Measurements from ENCODE around the gene SMYD3. TPM values are rescaled to one million over a fixed set of nuclear protein-coding genes. Genes with fewer than 3 reads are reported as not detected.

The SMYD3 gene
- total and polyA plus RNA-seq, 9 of the 15 experiments (the other 6 are each of a cell fraction or from before 2014, with no cell fraction given), result 128 to 440 (median 197) TPM

DNA sequence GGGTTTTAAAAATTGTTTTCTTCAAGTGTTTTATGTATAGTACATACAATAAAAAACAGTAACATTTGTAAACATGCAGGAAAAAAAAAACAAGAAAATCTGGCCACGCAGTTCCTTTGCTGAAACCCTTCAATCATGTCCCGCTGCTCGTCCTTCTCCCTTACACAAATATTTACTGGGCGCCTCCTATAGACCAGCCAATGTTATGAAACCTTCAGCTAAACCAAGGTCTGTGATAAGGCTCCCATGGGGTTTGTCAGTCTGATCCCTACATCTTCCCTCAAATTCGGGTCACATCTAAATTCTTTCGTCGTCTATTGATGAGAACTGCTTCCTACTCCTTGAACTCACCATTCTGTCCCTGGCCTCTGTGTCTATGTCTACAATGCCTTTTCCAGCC is 583.9 kb downstream of the SMYD3 start:
- peak; percentile 62; the same call in 2 of the 3 replicates for ATAC-seq
- Histone ChIP-seq H3K9ac (ENCODE audit: insufficient read depth in 1 of 2, low read depth in 2 of 2, low read length in 2 of 2) (no peak overlapping the region), H3K4me2 (ENCODE audit: insufficient read depth, low read length) (no peak overlapping the region), H3K9me3 (replicated peaks; ENCODE audit: control insufficient read depth, insufficient read depth, low read depth, low read length) (0 out of 2 replicates have a peak, but pooled peaks cover 1% of the 10 kb centered on the region), H3K4me1 (replicated peaks in 1 of 2; ENCODE audit: control insufficient read depth in 2 of 2, insufficient read depth in 2 of 2, low read length in 2 of 2) (no peaks in the 10 kb centered on the region), H3K27me3 (ENCODE audit: control insufficient read depth in 2 of 2, insufficient read depth in 2 of 2, low read length in 2 of 2) (no peaks in the 10 kb centered on the region), H3K79me2 (ENCODE audit: control insufficient read depth, insufficient read depth, low read length) (peaks cover 31% of the 10 kb centered on the region), H3K4me3 (no peak overlapping the region), H2AFZ (ENCODE audit: low read depth, low read length) (no peak overlapping the region), H4K20me1 (replicated peaks; ENCODE audit: control insufficient read depth, insufficient read depth, low read length) (no peaks in the 10 kb centered on the region), H3K9me1 (ENCODE audit: control insufficient read depth, insufficient read depth, low read length) (no peaks in the 10 kb centered on the region), H3K27ac (ENCODE audit: extremely low read depth, low read depth, low read length) (no peak overlapping the region), H3K36me3 (ENCODE audit: control insufficient read depth, insufficient read depth, low read length) (peaks cover 77% of the 10 kb centered on the region; the same call in 2 of the 3 replicates)
- ChIA-PET POLR2A (interaction anchor here (0.6 kb wide), 1 partner anchor 133 kb away, joined by 3 read pairs; no protein-coding TSS in a partner anchor), CTCF (ENCODE audit: low intra/inter-chr PET ratio) (no interaction called here)
- in situ Hi-C loops (cut with MboI) (no loop called here), intact Hi-C loops (cut with micrococcal nuclease) (no loop called here)
- TF ChIP-seq CTCF (IDR thresholded peaks at IDR 0.05 in 2 of 3, conservative IDR thresholded peaks at IDR 0.05 in 1 of 3; ENCODE audit: insufficient read depth in 2 of 3, low read depth in 1 of 3, low read length in 3 of 3), result 0 out of 6 replicates have a peak, but pooled peaks of 1 of the 3 experiments have one; percentile 16
- TF ChIP-seq NEUROD1 (IDR thresholded peaks at IDR 0.05; ENCODE audit: borderline replicate concordance, low read depth, low read length, partially characterized antibody), result no peak
- no peak for TF ChIP-seq ZNF318 (IDR thresholded peaks at IDR 0.05; ENCODE audit: borderline replicate concordance in 1 of 2, low read depth in 1 of 2)
- TF ChIP-seq MYNN (IDR thresholded peaks at IDR 0.05), result no peak
- TF ChIP-seq MYNN (CRISPR knock-in tag; IDR thresholded peaks at IDR 0.05), result no peak
- no peak for TF ChIP-seq PHF21A (IDR thresholded peaks at IDR 0.05; ENCODE audit: borderline replicate concordance, low read depth)
- BruUV-seq (replicated peaks), result TSS peak; percentile 1
- no peak for FAIRE-seq
- 91% methylated on average over 7 of the region's 7 CpGs for WGBS (ENCODE audit: insufficient coverage, low coverage, missing lambda C conversion rate)
- DNase-seq (ENCODE audit: extremely low read depth in 1 of 4, low spot score in 3 of 4), result peak in 2 of 4 experiments; percentile 27 to 43

All from K562 (cell line).